Panc1 (cell line): ENCODE data around the gene CTLA4. TPM values are rescaled to one million over a fixed set of nuclear protein-coding genes. Genes with fewer than 3 reads are reported as not detected.

Experiments
- ATAC-seq: fragments of 200-7000 bp; cut with Tn5 transposase; 2 replicates; pipeline ENCODE4 v1.9.1; 2020; ENCODE audit warnings: mild to moderate bottlenecking, moderate library complexity
- BruUV-seq: library from RNA; stranded (reverse); fragments of 400-500 nt; replicated peaks from 2 replicates; lab custom pipeline; 2021; lab: Mats Ljungman, UMichigan
- CTCF ChIA-PET: fragments of 300-600 bp; sonication (Branson Sonifier 250); formaldehyde crosslinking; loops from one replicate; lab custom pipeline; 2022; ENCODE audit warnings: antibody characterized with exemption; lab: Charles Lee
- POLR2A ChIA-PET: fragments of 300-600 bp; sonication (Branson Sonifier 250); formaldehyde crosslinking; loops from one replicate; lab custom pipeline; 2022; ENCODE audit warnings: antibody characterized with exemption; lab: Charles Lee
- DNase-seq: peaks from one replicate; pipeline ENCODE4 v3.0.0-alpha.2; 2010; ENCODE audit warnings: low read depth, low spot score
- H3K27ac ChIP-seq: 2 replicates; pipeline ENCODE4 v1.5.1; 2011; ENCODE audit warnings: mild to moderate bottlenecking, low read length, inconsistent platforms
- H3K27me3 ChIP-seq: fragments of 200-500 bp; sonication (Bioruptor generic); 2 replicates; pipeline ENCODE4 v1.6.0; 2014; ENCODE audit warnings: low read length, inconsistent platforms; ENCODE audit not compliant: control insufficient read depth, insufficient read depth
- H3K36me3 ChIP-seq: fragments of 200-500 bp; sonication (Bioruptor generic); 2 replicates; pipeline ENCODE4 v1.5.1; 2014; ENCODE audit warnings: inconsistent platforms, mild to moderate bottlenecking, low read length, moderate library complexity; ENCODE audit not compliant: control insufficient read depth, insufficient read depth
- H3K4me1 ChIP-seq: 2 replicates; pipeline ENCODE4 v1.5.1; 2011; ENCODE audit warnings: inconsistent platforms, mild to moderate bottlenecking, low read length, moderate library complexity; ENCODE audit not compliant: control insufficient read depth, insufficient read depth
- H3K4me3 ChIP-seq, 2 experiments: 2 replicates each; pipeline ENCODE4 v1.5.1; 2011 to 2012; ENCODE audit warnings: low read depth in 2 of 2, low read length in 2 of 2, mild to moderate bottlenecking in 2 of 2, inconsistent platforms in 1 of 2, moderate library complexity in 1 of 2
- H3K9me3 ChIP-seq: fragments of 200-500 bp; sonication (Bioruptor generic); 2 replicates; pipeline ENCODE4 v1.5.1; 2014; ENCODE audit warnings: low read depth, mild to moderate bottlenecking, inconsistent platforms, low read length, moderate library complexity; ENCODE audit not compliant: control insufficient read depth, insufficient read depth
- POLR2AphosphoS5 ChIP-seq: IDR thresholded peaks from 2 replicates; pipeline ENCODE4 v1.6.1; 2012; ENCODE audit warnings: mild to moderate bottlenecking, low read depth, low read length, moderate library complexity
- SIN3A ChIP-seq: IDR thresholded peaks from 2 replicates; pipeline ENCODE4 v1.6.1; 2012; ENCODE audit warnings: low read depth, mild to moderate bottlenecking, low read length, moderate library complexity, borderline replicate concordance; ENCODE audit not compliant: insufficient read depth
- TCF7L2 ChIP-seq: IDR thresholded peaks from 2 replicates; pipeline ENCODE4 v1.6.1; 2011; ENCODE audit warnings: mild to moderate bottlenecking, low read depth, low read length, inconsistent platforms
- in situ Hi-C: cut with HindIII; loops from 2 replicates; pipeline ENCODE4 v1.10.0; 2016; ENCODE audit warnings: low sequenced_read_pairs, low pct_unique_long_range_greater_than_20kb
- intact Hi-C: fragments of 100-400 bp; cut with micrococcal nuclease; formaldehyde crosslinking; loops from one replicate; pipeline ENCODE4 v1.10.0; 2022; ENCODE audit not compliant: unreplicated experiment
- total RNA-seq: library from RNA; stranded (reverse); gene quantifications from one replicate; pipeline ENCODE4 v1.2.1, GENCODE V29; 2021; ENCODE audit not compliant: unreplicated experiment
- TF ChIP-seq, protein P1 (sequence below), 2 experiments: IDR thresholded peaks; 2 replicates each; pipeline ENCODE4 v1.6.1; 2011 to 2012; ENCODE audit warnings: low read depth in 2 of 2, control low read depth in 1 of 2, low read length in 1 of 2, mild to moderate bottlenecking in 1 of 2, moderate library complexity in 1 of 2; ENCODE audit not compliant: insufficient read depth in 1 of 2
- TF ChIP-seq, protein P2 (sequence below): fragments of 450-650 bp; IDR thresholded peaks from 2 replicates; pipeline ENCODE4 v1.5.1; 2017; ENCODE audit warnings: mild to moderate bottlenecking

The CTLA4 gene
- total RNA-seq, 1 experiment from 2014 or later = 0.08 TPM

DNA sequence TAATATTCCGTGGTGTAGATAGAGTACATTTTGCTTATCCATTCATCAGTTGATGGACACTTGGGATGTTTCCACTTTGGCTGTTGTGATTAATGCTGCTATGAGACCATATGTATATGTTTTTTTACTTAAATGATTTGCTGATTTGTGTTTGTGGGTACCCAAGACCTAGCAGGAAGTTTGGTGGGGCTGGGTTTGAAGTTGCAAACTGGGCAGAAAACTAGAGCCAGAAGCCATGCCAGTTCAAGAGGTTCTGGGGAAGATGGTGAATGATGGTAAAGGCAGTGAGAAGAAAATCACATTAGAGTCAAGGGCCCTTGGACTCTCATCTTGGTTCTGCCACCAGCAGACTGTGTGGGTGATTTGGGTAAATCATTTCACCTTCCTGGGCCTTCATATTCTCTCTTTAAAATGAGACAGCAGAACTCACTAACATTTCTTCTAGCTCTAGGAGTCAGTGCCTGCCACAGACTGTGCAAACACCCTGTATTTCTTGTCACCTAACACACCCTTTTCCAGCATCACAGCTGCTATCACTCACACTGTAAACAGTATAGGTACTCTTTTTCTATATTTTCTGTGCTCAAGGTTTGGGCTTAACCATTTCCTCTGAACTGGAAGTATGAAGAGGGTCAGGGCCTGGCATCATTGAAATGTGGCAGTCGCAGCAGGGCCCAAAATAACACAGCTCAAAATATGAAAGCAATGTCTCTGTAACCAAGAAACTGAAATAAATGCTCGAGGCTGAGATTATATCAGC is 8.4 kb upstream of the CTLA4 start:
- Histone ChIP-seq H3K4me3 (no peak overlapping the region), H3K27me3 (peaks cover 27% of the 10 kb centered on the region), H3K9me3 (no peaks in the 10 kb centered on the region), H3K4me1 (no peaks in the 10 kb centered on the region), H3K36me3 (no peaks in the 10 kb centered on the region), H3K27ac (no peak overlapping the region)
- in situ Hi-C loops = no loop called here
- TF ChIP-seq POLR2AphosphoS5 = no peak
- TF ChIP-seq, protein P1, sequence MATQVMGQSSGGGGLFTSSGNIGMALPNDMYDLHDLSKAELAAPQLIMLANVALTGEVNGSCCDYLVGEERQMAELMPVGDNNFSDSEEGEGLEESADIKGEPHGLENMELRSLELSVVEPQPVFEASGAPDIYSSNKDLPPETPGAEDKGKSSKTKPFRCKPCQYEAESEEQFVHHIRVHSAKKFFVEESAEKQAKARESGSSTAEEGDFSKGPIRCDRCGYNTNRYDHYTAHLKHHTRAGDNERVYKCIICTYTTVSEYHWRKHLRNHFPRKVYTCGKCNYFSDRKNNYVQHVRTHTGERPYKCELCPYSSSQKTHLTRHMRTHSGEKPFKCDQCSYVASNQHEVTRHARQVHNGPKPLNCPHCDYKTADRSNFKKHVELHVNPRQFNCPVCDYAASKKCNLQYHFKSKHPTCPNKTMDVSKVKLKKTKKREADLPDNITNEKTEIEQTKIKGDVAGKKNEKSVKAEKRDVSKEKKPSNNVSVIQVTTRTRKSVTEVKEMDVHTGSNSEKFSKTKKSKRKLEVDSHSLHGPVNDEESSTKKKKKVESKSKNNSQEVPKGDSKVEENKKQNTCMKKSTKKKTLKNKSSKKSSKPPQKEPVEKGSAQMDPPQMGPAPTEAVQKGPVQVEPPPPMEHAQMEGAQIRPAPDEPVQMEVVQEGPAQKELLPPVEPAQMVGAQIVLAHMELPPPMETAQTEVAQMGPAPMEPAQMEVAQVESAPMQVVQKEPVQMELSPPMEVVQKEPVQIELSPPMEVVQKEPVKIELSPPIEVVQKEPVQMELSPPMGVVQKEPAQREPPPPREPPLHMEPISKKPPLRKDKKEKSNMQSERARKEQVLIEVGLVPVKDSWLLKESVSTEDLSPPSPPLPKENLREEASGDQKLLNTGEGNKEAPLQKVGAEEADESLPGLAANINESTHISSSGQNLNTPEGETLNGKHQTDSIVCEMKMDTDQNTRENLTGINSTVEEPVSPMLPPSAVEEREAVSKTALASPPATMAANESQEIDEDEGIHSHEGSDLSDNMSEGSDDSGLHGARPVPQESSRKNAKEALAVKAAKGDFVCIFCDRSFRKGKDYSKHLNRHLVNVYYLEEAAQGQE (IDR thresholded peaks at IDR 0.05; ENCODE audit: insufficient read depth in 1 of 2, low read depth in 2 of 2, low read length in 1 of 2) = no peak
- no peak for TF ChIP-seq SIN3A
- no peak for TF ChIP-seq TCF7L2
- TF ChIP-seq, protein P2, sequence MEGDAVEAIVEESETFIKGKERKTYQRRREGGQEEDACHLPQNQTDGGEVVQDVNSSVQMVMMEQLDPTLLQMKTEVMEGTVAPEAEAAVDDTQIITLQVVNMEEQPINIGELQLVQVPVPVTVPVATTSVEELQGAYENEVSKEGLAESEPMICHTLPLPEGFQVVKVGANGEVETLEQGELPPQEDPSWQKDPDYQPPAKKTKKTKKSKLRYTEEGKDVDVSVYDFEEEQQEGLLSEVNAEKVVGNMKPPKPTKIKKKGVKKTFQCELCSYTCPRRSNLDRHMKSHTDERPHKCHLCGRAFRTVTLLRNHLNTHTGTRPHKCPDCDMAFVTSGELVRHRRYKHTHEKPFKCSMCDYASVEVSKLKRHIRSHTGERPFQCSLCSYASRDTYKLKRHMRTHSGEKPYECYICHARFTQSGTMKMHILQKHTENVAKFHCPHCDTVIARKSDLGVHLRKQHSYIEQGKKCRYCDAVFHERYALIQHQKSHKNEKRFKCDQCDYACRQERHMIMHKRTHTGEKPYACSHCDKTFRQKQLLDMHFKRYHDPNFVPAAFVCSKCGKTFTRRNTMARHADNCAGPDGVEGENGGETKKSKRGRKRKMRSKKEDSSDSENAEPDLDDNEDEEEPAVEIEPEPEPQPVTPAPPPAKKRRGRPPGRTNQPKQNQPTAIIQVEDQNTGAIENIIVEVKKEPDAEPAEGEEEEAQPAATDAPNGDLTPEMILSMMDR = no peak
- DNase-seq = no peak
- no peak for ATAC-seq
- CTCF ChIA-PET = no interaction called here
- POLR2A ChIA-PET = no interaction called here
- no TSS peak for BruUV-seq
- intact Hi-C loops = no loop called here

DNA sequence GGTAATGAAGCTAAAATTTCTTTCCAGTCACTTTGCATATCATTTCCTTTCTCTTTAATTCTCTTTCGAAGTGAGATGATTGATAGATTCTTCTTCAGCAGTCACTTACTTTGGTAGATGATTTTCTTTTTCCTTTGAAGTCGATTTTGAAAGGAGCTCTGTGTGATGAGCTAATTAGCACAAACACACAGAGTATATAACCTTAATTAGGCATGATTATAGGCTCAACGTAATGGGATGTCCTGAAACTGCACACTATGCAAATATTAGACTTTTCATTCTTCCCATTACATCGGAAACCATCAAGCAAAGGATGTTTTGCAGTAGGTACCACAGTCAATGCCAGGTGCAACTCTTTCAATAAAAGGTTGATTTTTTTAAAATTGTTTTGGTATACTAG is 6.4 kb upstream of the CTLA4 start:
- H3K36me3 ChIP-seq = no peaks in the 10 kb centered on the region
- H3K27me3 ChIP-seq = peaks cover 18% of the 10 kb centered on the region
- no peaks in the 10 kb centered on the region for H3K9me3 ChIP-seq
- ATAC-seq = no peak
- no TSS peak for BruUV-seq
- in situ Hi-C loops (no loop called here), intact Hi-C loops (no loop called here)
- no peak for TF ChIP-seq TCF7L2
- TF ChIP-seq POLR2AphosphoS5 = no peak
- TF ChIP-seq SIN3A = no peak
- TF ChIP-seq, protein P1 (IDR thresholded peaks at IDR 0.05; ENCODE audit: insufficient read depth in 1 of 2, low read depth in 2 of 2, low read length in 1 of 2) = no peak
- TF ChIP-seq, protein P2 = no peak
- no peak for DNase-seq
- ChIA-PET CTCF (no interaction called here), POLR2A (interaction anchor here (0.6 kb wide), 1 partner anchor 372 kb away, joined by 3 read pairs; no protein-coding TSS in a partner anchor)
- no peaks in the 10 kb centered on the region for H3K4me1 ChIP-seq
- H3K4me3 ChIP-seq = no peak overlapping the region
- no peak overlapping the region for H3K27ac ChIP-seq
